Astrocyte of the cerebellum (primary cell): ENCODE data around the gene TM7SF3.

ENCODE experiments used
- DNase-seq: peaks from one replicate; pipeline ENCODE4 v3.0.0-alpha.2; 2011; ENCODE audit warnings: low read depth
- H3K4me3 ChIP-seq: 2 replicates; pipeline ENCODE4 v1.5.1; 2011; ENCODE audit warnings: mild to moderate bottlenecking, low read depth, low read length, moderate library complexity
- CTCF ChIP-seq: IDR thresholded peaks from 2 replicates; pipeline ENCODE4 v1.5.1; 2012; ENCODE audit warnings: low read length, low read depth, moderate library complexity, mild to moderate bottlenecking; ENCODE audit errors: missing control alignments
- in situ Hi-C: cut with HindIII; loops from 2 replicates; pipeline ENCODE4 v1.10.0; 2017; ENCODE audit warnings: low sequenced_read_pairs

The TM7SF3 gene

GRCh38 chr12:27008081-27008480 lies 6.1 kb downstream of the TM7SF3 start:
- no peak for DNase-seq

GRCh38 chr12:27006797-27007467 lies 7.3 kb downstream of the TM7SF3 start:
- no peak for TF ChIP-seq CTCF
- DNase-seq: no peak
- in situ Hi-C loops: no loop called here
- H3K4me3 ChIP-seq: no peak overlapping the region

More at GRCh38 chr12:27008081-27008480, 6.1 kb downstream of the TM7SF3 start:
- H3K4me3 ChIP-seq: no peak overlapping the region
- TF ChIP-seq CTCF: no peak
- in situ Hi-C loops: no loop called here

- no peak for TF ChIP-seq CTCF
- in situ Hi-C loops: no loop called here
- no peak for DNase-seq
- no peak overlapping the region for H3K4me3 ChIP-seq
Observed at GRCh38 chr12:27005495-27005894, 8.7 kb downstream of the TM7SF3 start.

- in situ Hi-C loops: no loop called here
Observed at GRCh38 chr12:27003421-27004381, 10.5 kb downstream of the TM7SF3 start.

GRCh38 chr12:27002141-27002540 lies 12.0 kb downstream of the TM7SF3 start:
- DNase-seq: no peak
- in situ Hi-C loops: no loop called here
- TF ChIP-seq CTCF: no peak
- H3K4me3 ChIP-seq: no peak overlapping the region

More at GRCh38 chr12:27003421-27004381, 10.5 kb downstream of the TM7SF3 start:
- no peak overlapping the region for H3K4me3 ChIP-seq
- DNase-seq: no peak
- no peak for TF ChIP-seq CTCF

GRCh38 chr12:27001663-27002062 lies 12.5 kb downstream of the TM7SF3 start:
- no peak overlapping the region for H3K4me3 ChIP-seq
- no peak for DNase-seq
- TF ChIP-seq CTCF: no peak
- in situ Hi-C loops: no loop called here
